GM21381 (cell line): ENCODE results near the gene SLC9A3.

ENCODE experiments used
- ATAC-seq: cut with Tn5 transposase; IDR thresholded peaks from one replicate; pipeline ENCODE4 v1.9.1; 2021; ENCODE audit warnings: mild to moderate bottlenecking, moderate library complexity; ENCODE audit not compliant: unreplicated experiment

The SLC9A3 gene

DNA sequence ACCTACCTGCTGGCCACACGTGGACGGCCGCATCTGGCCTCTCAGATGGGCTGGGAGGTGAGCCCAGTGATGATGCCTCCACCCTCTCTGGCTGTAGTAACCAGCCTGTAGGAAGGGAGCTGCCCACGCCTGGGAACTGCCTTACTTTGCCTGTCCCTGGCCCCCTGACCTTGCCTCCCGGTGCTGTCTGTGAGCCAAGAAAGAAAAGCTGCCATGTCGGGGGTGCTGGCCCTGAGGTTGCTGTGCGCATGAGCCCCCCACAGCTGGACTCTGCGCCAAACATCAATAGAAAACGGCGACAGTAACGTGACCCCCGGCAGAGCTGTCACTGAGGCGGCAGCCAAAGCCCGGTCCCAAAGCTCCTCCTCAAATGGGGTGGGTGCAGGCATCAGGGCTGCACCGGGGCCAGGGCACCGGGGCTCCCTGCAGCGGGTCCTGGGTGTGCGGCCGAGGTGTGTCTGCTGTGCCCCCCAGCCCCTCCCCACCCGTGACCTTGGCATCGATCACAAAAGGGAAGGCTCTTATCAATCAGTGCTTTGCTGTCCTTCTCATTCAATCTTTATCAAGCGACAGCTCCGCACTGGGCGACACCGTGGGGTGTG, 15.3 kb upstream of the SLC9A3 start:
- ATAC-seq = no peak

DNA sequence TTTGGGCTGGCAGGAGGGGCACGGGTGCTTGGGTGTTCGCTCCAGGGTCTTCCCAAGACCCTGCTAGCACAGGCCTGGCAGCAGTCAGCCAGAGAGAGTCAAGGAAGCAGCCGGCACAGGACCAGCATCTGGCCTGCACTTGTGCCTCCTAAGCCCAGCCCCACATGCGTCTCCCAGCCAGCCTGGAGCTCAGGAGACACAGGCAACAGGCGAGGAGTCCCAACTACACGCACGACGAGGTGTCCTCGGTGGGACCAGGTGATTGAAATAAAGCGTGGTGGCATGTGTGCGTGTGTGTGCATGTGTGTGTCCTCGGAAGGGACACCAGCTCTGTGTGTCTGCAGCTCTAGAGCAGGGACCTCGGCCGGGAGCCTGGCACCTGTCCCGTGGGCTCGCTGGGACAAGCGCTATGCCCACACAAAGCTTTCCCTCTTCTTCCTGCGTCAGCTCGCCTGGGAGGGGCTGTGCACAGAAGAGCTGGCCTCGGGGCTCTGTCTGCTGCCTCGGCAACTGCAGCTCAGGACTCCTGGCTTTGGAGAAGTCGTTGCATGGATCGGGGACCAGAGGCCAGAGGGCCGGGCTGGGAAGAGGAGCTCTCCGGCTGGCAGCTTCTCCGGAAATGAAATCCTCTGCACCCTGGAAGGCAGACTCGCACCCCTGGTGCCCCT, 14.7 kb upstream of the SLC9A3 start:
- no peak for ATAC-seq

DNA sequence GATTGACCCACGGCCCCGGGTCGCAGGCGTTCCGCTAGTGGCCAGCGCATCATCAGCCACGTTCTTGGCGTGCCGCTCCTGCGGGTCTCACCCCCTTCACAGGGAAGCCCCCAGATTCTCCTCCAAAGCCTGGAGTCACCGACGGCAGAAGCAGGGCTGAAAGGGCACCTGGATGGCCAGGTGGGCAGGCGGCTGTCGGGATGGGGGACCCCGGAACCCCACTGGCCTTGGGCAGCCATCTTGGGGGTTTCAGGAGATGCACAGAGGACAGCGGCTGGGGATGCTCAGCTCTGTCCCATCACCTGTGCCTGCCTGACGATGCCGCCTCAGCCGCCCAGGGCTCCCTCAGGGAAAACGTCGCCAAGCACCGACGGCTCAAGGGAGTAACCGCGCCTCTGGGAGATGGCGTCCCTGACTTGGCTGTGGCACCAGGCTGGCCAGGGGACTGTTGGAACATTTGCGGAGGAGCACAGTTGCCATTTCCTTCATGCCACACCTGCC, 14.1 kb upstream of the SLC9A3 start:
- ATAC-seq = no peak

DNA sequence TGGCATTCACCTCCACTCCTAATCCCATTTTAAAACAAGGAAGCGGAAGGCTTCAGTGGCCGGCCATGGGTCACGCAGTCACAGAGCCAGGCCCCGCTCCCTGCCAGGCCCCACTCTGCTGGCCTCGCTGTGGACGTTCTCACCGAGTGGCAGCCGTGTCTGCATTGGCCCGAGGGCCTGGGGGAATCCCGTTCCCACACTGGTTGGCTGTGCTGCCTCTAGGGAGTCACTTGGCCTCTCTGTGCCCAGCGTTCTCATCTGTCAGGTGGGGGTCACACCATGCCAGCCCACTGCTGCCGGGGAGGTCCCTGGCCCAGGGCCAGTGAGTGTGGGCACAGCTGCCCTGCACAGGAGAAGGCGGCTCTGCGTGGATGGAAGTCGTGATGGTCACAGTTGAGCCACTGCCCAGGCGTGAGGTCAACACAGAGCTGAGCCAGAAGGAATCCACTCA, 13.4 kb upstream of the SLC9A3 start:
- ATAC-seq = no peak

DNA sequence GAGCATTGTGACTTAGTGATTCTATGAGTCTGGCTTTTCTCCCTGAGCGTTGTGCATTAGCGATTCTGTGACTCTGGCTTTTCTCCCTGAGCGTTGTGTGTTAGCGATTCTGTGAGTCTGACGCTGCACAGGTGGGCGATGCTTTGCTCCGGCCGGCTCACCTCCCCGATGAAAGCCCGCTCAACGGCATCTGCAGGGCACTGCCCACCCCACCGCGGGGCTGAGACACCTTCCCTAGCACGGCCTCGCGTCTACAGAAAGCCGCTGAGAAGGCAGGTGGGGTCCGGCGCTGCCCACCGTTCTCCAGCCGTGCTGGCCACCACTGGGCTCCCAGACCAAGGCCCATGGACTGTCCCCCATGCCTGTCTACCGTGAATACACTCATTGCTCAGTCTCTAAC, 12.8 kb upstream of the SLC9A3 start:
- ATAC-seq = no peak

DNA sequence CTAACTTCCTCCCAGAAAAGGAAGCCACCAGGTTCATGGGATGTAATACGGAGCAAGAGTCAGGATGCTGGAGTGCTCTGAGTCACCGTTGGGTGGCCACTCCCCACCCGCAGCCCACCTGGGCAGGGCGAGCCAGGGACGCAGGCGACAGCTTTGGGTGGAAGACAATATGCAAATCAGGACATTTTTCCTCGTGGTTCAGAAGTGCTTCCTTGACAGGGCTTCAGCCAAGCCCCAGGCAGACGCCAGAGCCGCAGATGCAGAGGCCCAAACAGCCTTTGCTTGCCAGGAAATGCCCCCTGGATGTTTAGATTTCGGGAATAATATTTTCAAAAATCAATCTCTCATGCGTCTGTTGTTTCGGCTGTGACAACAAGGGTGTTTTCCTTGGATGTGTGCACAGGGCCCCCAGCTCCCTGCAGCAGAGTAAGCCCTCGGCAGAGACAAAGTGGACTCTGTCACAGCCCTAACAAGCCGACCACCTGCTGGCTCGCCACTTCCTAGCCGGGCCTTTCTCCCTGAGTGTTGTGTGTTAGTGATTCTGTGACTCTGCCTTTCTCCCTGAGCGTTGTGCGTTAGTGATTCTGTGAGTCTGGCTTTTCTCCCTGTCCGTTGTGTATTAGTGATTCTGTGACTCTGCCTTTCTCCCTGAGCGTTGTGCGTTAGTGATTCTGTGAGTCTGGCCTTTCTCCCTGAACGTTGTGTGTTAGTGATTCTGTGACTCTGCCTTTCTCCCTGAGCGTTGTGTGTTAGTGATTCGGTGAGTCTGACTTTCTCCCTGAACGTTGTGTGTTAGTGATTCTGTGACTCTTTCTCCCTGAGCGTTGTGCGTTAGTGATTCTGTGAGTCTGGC, 11.8 kb upstream of the SLC9A3 start:
- no peak for ATAC-seq

DNA sequence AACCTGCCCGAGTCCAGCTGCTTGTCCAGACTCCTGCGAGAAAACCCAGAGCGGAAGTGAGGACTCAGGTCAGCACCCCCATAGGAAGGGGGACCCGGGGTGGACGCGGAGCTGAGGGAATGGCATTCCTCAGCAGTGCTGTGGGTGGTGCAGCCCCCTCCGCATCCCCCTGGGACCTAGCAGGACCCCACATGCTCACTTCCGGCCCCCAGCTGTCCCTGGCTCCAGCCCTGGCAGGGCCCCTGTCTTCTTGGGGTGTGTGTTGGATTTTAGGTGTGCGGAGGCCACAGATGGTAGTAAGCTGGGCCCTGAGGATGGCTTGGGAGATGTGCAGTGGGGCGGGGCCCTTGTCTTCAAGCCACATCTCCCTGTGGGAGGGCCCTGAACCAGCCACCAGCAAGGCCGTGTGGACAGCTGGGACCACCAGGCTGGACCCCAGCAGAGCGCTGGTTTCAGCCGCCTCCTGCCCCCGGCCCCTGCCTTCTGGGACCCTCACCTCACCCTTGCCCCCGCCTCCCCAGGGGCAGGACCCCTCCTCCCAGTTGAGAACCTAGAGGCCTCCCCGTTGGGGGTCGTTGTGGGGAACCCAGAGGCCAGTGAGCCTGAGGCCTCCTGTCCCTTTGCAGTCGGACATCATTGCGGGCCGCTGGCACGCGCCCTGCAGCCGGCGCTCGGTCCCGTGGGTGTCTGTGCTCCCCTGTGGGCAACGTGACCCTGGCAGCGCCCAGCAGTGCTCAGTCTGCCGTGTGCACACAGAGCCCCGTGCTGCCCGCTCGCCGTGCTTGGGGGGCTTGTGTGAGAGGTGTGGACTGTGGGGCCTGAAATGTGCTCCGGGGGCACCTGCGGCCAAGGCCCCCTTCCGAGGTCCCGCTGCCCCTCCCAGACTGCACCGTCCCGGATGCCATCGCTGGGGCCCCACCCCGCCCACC, 10.8 kb upstream of the SLC9A3 start:
- no peak for ATAC-seq

DNA sequence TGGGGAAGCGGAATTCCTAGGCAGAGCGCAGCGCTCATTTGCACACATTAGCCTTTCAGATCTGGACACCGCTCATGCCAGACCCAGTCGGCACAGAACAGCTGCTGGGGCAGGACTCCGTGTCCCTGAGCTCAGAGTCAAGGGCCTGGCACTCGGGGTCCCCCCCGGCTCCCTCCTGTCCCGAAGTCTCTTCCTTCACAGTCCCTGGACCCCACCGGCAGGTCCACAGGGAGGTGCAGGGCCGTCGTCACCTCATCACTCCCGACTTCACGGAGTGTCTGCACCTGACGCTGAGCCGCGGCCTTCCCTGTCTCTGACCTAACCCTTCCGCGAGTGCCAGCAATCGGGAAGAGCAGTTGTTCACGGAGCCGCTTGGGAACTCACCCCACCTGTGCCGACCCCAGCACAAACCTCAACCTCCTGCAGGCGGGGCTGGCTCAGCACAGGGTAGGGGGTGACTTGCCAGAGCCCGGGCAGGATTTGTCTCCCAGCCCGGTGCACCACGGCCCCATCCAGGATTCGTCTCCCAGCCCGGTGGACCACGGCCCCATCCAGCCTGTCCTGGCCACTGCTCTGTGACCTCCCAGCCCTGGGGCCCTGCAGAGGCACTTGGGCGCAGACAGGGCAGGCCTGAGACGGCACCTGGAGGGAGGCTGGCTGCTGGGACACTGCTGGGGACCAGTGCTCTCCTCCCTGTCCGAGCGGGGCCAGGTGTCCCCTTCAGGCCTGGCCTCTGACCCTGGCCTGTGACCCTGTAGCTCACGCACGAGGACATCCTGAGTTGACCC, 9.9 kb upstream of the SLC9A3 start:
- ATAC-seq = no peak

DNA sequence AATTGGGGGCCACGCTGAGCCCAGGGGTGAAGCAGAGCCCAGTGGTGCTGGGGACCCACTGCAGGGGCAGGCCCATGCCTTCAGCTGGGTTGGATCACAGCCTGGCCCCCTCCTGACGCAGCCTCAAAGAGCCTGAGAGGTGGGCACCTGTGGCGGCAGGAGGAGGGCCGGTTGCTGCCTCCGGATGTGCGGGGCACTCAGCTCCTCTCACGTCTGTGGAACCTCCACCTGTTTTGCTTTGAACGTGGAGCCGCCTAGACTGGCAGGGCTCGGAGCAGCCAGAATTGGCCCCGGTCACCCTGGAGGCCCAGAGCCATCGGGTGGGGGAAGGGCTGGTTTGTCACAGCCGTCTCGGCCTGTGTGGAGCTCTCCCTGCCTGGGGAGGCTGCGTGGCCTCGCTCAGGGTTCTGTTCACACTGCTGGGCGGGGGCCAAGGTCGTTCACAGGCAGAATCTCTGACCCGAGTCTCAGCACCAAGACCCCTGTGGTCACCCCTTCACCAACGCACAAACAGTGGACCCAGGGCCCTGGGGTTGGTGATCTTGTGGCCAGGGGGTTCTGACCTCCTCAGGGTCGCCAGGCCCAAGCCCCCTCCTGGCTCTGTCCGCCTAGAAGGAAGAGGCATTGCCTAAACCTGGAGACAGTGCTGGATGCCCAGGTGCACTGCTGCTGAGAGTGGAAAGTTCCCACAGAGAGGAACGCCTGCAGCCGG, 9.2 kb upstream of the SLC9A3 start:
- no peak for ATAC-seq

DNA sequence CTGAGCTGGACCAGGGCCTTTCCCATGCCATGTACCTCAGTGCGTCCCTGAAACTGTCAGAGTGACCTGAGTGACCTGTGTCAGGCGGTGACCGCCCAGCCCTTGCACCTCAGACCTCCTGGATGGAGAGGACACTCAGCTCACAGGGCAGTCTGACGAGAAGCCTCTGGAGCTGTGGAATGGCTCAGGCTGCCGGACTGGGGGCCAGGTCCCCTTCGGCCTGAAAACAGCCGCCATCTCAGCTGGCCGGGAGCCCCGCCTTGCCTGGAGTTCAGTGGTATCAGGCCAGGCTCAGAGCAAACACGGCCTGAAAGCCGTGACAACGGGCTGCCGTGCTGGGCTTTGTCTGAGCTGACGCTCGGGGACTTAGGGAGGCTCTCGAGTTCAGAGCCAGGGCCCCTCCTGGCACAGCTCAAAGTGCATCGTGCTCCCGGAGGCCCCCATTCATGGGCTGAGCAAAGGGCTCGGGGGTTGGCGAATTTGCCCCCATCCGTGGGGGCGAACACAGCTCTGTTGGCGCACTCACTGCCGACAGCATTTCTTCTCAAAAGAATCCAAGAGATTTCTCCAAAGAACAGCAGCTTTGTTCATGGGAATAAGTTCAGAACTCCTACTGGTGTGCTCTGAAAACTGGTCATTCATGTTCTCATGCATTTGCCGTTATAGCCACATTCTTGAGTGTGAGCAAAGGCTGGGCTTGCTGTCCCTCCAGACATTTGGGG, 8.4 kb upstream of the SLC9A3 start:
- ATAC-seq = no peak

DNA sequence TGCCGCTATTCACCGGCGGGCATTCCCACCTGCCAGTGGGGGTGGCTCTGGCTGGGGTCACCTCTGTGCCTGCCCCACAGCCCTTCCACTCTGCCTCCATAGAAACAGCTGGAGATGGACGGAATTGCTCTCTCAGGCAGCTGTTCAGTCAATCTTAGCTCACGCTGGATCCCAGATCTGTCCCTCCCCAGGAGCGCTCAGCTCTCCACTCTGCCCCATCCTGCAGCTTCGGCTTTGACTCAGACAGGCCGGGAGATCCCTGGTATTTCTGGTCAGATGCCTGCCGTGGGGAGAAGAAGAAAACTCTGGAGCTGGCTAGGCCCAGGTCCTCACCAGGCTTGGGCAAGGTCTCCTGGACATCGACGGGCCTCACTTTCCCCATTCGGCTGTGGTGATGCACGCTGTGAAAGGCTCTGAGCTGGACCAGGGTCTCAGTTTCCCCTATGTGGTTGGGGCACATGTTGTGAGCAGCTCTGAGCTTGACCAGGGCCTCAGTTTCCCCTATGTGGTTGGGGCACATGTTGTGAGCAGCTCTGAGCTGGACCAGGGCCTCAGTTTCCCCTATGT, 7.6 kb upstream of the SLC9A3 start:
- ATAC-seq = no peak

DNA sequence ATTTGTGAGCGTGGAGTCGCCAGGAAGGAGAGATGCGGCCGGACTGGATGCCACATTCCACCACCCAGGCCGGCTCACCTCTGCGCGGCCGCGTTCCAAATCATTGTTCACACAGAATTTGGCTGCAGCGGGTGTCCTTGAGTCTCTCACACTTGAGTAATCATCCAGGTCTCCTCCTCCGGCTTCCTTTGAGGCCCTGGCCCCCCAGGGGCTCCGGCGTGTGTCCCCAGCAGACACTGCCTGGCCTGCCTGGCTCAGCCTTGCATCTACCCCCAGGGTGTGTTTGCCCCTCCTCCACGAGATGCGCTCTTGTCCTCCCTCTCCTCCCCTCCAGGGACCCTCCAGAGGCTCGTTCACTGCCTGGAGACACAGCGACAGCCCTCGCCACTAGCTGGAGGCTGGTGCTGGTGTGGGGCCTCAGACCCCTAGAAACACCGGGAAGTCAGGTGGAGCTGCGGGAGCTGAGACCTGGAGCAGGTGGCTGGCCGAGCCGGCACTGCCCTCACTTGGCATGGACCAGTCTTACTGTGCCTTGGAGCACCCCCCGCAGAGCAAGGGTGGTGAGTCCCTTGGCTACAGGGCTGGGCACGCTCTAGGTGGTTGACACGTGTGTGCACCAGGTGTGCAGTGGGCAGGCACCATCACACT, 7.0 kb upstream of the SLC9A3 start:
- no peak for ATAC-seq

DNA sequence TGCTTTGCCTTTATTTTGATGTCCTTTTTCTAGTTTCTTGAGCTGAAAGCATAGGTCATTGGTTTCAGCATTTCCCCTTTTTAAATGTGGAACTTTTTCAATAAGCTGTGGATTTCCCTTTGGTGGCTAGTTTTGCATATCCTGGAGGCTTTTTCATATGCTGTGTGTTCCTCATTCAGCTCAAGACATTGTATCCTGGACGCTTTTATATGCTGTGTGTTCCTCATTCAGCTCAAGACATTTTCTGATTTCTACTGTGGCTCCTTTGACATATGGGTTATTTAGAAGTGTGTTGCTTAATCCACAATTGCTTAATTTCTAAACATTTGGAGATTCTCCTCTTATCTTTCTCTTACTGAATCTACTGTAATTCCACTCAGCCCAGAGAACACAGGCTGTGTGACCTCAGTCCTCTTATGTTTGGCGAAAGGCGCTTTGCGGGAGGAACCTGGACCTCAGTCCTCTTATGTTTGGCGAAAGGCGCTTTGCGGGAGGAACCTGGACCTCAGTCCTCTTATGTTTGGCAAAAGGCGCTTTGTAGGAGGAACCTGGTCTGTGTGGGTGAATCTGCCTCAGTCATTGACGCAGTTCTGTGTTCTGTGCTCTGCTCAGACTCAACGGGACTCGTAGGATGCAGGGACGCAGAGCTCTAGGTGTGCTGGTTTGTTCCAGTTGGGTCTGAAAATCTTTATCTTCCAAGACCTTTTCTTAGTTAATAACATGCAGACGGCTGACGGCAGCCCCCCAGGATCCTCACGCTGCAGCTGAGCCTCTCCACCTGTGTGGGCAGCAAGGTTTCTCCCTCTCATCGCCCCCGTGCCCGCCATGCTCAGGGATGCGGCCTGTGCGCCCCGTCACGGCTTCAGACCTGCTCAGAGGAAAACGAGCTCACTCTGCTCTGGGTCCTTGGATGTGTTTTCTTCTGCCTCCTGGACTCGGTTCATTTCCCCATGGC, 6.0 kb upstream of the SLC9A3 start:
- ATAC-seq = no peak

DNA sequence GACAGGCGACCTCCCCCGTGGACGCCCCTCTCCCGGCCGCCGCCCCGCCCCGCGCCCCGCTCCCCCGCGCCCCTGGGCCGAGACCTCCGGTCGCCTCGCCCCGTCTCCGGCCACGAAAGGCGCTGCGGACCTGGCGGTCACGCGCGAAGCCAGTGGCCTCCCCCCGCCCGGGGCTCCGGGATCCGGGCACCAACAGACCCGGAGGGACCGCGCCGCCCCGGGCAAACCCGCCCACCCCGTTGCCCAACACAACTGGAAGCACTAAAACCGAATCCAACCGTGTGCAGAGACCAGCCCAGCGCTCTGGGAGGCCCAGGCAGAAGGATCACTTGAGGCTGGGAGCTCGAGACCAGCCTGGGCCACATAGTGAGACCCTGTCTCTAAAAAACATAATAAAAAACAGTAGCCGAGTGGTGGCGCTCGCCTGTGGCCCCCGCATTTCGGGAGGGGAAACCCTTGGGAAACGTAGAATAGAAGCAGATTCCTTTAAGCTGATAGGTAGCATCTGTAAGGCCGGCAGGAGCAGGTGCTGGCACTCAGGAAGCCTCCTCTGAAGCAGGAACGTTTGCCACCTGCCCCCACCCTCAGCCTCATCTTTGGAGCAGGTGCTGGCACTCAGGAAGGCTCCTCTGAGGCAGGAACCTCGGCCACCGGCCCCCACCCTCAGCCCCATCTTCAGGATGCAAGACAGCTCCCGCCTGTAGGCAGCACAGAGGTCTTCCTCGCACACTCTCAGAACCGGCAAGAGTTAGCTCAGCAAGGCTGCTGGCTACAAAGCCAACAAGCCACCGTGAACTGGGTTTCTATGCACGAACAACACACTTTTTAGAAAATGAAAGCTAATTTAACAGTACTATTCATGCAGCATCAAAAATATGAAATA, 4.6 kb upstream of the SLC9A3 start:
- ATAC-seq = no peak
